ENCODE measurements around the gene NEFH. TPM values are rescaled to one million over a fixed set of nuclear protein-coding genes. Genes with fewer than 3 reads are reported as not detected.
"Not testable (repeated sequence)": the region's sequence is repeated elsewhere in the genome, so short reads cannot be mapped to it uniquely, and the experiment has no call there.

The NEFH gene
- total and polyA plus RNA-seq, 4 donors = 20.3 to 175 (median 141) TPM

GRCh38 chr22:29485448-29485847 is 5.4 kb downstream of the NEFH start:
- Histone ChIP-seq H3K27me3 (ENCODE audit: control insufficient read depth, insufficient read depth, low read length) (peaks cover 8% of the 10 kb centered on the region), H3K27ac (ENCODE audit: low read depth, low read length) (no peak overlapping the region), H3K4me1 (ENCODE audit: control insufficient read depth, insufficient read depth, low read length) (peaks cover 18% of the 10 kb centered on the region), H3K36me3 (ENCODE audit: control insufficient read depth, insufficient read depth, low read length) (peaks cover 52% of the 10 kb centered on the region), H3K9me3 (ENCODE audit: control insufficient read depth, insufficient read depth, low read length) (no peaks in the 10 kb centered on the region), H3K4me3 (ENCODE audit: low read depth, low read length) (no peak overlapping the region)
- WGBS (ENCODE audit: insufficient coverage) = 98% methylated on average over 8 of the region's 8 CpGs
- DNase-seq (ENCODE audit: low read depth in 4 of 6, low spot score in 6 of 6) = no peak

GRCh38 chr22:29487426-29487986 is 7.5 kb downstream of the NEFH start:
- H3K4me3 ChIP-seq (ENCODE audit: low read depth, low read length) = no peak overlapping the region
- peaks cover 47% of the 10 kb centered on the region for H3K36me3 ChIP-seq (ENCODE audit: control insufficient read depth, insufficient read depth, low read length)
- H3K4me1 ChIP-seq (ENCODE audit: control insufficient read depth, insufficient read depth, low read length) = peaks cover 1% of the 10 kb centered on the region
- no peaks in the 10 kb centered on the region for H3K27me3 ChIP-seq (ENCODE audit: control insufficient read depth, insufficient read depth, low read length)
- H3K9me3 ChIP-seq (ENCODE audit: control insufficient read depth, insufficient read depth, low read length) = no peaks in the 10 kb centered on the region
- H3K27ac ChIP-seq (ENCODE audit: low read depth, low read length) = no peak overlapping the region
- 100% methylated on average over 2 of the region's 6 CpGs for WGBS (ENCODE audit: insufficient coverage)
- DNase-seq (ENCODE audit: low read depth in 4 of 6, low spot score in 6 of 6) = no peak

GRCh38 chr22:29489127-29489780 is 9.2 kb downstream of the NEFH start:
- H3K27me3 ChIP-seq (ENCODE audit: control insufficient read depth, insufficient read depth, low read length); H3K27ac ChIP-seq (ENCODE audit: low read depth, low read length): not testable (repeated sequence)
- 90% methylated on average over 8 of the region's 8 CpGs for WGBS (ENCODE audit: insufficient coverage)

GRCh38 chr22:29491012-29491411 is 11.0 kb downstream of the NEFH start:
- Histone ChIP-seq H3K4me1 (ENCODE audit: control insufficient read depth, insufficient read depth, low read length) (no peaks in the 10 kb centered on the region), H3K4me3 (ENCODE audit: low read depth, low read length) (no peak overlapping the region), H3K27me3 (ENCODE audit: control insufficient read depth, insufficient read depth, low read length) (no peaks in the 10 kb centered on the region), H3K36me3 (ENCODE audit: control insufficient read depth, insufficient read depth, low read length) (peaks cover 23% of the 10 kb centered on the region), H3K27ac (ENCODE audit: low read depth, low read length) (no peak overlapping the region), H3K9me3 (ENCODE audit: control insufficient read depth, insufficient read depth, low read length) (peaks cover 3% of the 10 kb centered on the region)
- 84% methylated on average over 5 of the region's 6 CpGs for WGBS (ENCODE audit: insufficient coverage)
- no peak for DNase-seq (ENCODE audit: low read depth in 4 of 6, low spot score in 6 of 6)

More at GRCh38 chr22:29489127-29489780, 9.2 kb downstream of the NEFH start:
- H3K4me3 ChIP-seq (ENCODE audit: low read depth, low read length); DNase-seq (ENCODE audit: low read depth in 4 of 6, low spot score in 6 of 6); H3K4me1 ChIP-seq (ENCODE audit: control insufficient read depth, insufficient read depth, low read length); H3K9me3 ChIP-seq (ENCODE audit: control insufficient read depth, insufficient read depth, low read length): not testable (repeated sequence)
- H3K36me3 ChIP-seq (ENCODE audit: control insufficient read depth, insufficient read depth, low read length) = peaks cover 39% of the 10 kb centered on the region

- Histone ChIP-seq H3K9me3 (ENCODE audit: control insufficient read depth, insufficient read depth, low read length) (peaks cover 3% of the 10 kb centered on the region), H3K27me3 (ENCODE audit: control insufficient read depth, insufficient read depth, low read length) (no peaks in the 10 kb centered on the region), H3K27ac (ENCODE audit: low read depth, low read length) (no peak overlapping the region), H3K4me1 (ENCODE audit: control insufficient read depth, insufficient read depth, low read length) (no peaks in the 10 kb centered on the region), H3K4me3 (ENCODE audit: low read depth, low read length) (no peak overlapping the region), H3K36me3 (ENCODE audit: control insufficient read depth, insufficient read depth, low read length) (peaks cover 10% of the 10 kb centered on the region)
- DNase-seq (ENCODE audit: low read depth in 4 of 6, low spot score in 6 of 6) = no peak
- WGBS (ENCODE audit: insufficient coverage) = no CpG with 5 or more reads among the region's 1 CpG
Measured at GRCh38 chr22:29493636-29494035, 13.6 kb downstream of the NEFH start.

- Histone ChIP-seq H3K27ac (ENCODE audit: low read depth, low read length) (no peak overlapping the region), H3K27me3 (ENCODE audit: control insufficient read depth, insufficient read depth, low read length) (no peaks in the 10 kb centered on the region), H3K4me3 (ENCODE audit: low read depth, low read length) (no peak overlapping the region), H3K36me3 (ENCODE audit: control insufficient read depth, insufficient read depth, low read length) (peaks cover 13% of the 10 kb centered on the region), H3K4me1 (ENCODE audit: control insufficient read depth, insufficient read depth, low read length) (peaks cover 13% of the 10 kb centered on the region), H3K9me3 (ENCODE audit: control insufficient read depth, insufficient read depth, low read length) (peaks cover 1% of the 10 kb centered on the region)
- WGBS (ENCODE audit: insufficient coverage) = 100% methylated on average over 1 of the region's 8 CpGs
- no peak for DNase-seq (ENCODE audit: low read depth in 4 of 6, low spot score in 6 of 6)
Measured at GRCh38 chr22:29499852-29500251, 19.8 kb downstream of the NEFH start.

GRCh38 chr22:29503811-29504372 is 23.9 kb downstream of the NEFH start:
- Histone ChIP-seq H3K36me3 (ENCODE audit: control insufficient read depth, insufficient read depth, low read length) (peaks cover 36% of the 10 kb centered on the region), H3K9me3 (ENCODE audit: control insufficient read depth, insufficient read depth, low read length) (no peaks in the 10 kb centered on the region), H3K4me1 (ENCODE audit: control insufficient read depth, insufficient read depth, low read length) (peaks cover 13% of the 10 kb centered on the region), H3K27ac (ENCODE audit: low read depth, low read length) (no peak overlapping the region), H3K27me3 (ENCODE audit: control insufficient read depth, insufficient read depth, low read length) (no peaks in the 10 kb centered on the region), H3K4me3 (ENCODE audit: low read depth, low read length) (no peak overlapping the region)
- peak in 4 of 6 donors; percentile 38 to 84 (median 67) for DNase-seq (ENCODE audit: low read depth in 4 of 6, low spot score in 6 of 6)
- 39% methylated on average over 3 of the region's 7 CpGs for WGBS (ENCODE audit: insufficient coverage)

GRCh38 chr22:29509298-29509697 is 29.3 kb downstream of the NEFH start:
- Histone ChIP-seq H3K4me3 (ENCODE audit: low read depth, low read length) (no peak overlapping the region), H3K4me1 (ENCODE audit: control insufficient read depth, insufficient read depth, low read length) (peaks cover 4% of the 10 kb centered on the region), H3K27me3 (ENCODE audit: control insufficient read depth, insufficient read depth, low read length) (no peaks in the 10 kb centered on the region), H3K9me3 (ENCODE audit: control insufficient read depth, insufficient read depth, low read length) (no peaks in the 10 kb centered on the region), H3K27ac (ENCODE audit: low read depth, low read length) (no peak overlapping the region), H3K36me3 (ENCODE audit: control insufficient read depth, insufficient read depth, low read length) (peaks cover 68% of the 10 kb centered on the region)
- DNase-seq (ENCODE audit: low read depth in 4 of 6, low spot score in 6 of 6) = no peak

- H3K27ac ChIP-seq (ENCODE audit: low read depth, low read length) = no peak overlapping the region
- peaks cover under 1% of the 10 kb centered on the region for H3K4me1 ChIP-seq (ENCODE audit: control insufficient read depth, insufficient read depth, low read length)
- peaks cover 70% of the 10 kb centered on the region for H3K36me3 ChIP-seq (ENCODE audit: control insufficient read depth, insufficient read depth, low read length)
- WGBS (ENCODE audit: insufficient coverage) = no CpG with 5 or more reads among the region's 1 CpG
- H3K9me3 ChIP-seq (ENCODE audit: control insufficient read depth, insufficient read depth, low read length) = no peaks in the 10 kb centered on the region
- DNase-seq (ENCODE audit: low read depth in 4 of 6, low spot score in 6 of 6) = no peak
- no peaks in the 10 kb centered on the region for H3K27me3 ChIP-seq (ENCODE audit: control insufficient read depth, insufficient read depth, low read length)
- H3K4me3 ChIP-seq (ENCODE audit: low read depth, low read length) = no peak overlapping the region
Measured at GRCh38 chr22:29509815-29510214, 29.8 kb downstream of the NEFH start.

- Histone ChIP-seq H3K4me3 (ENCODE audit: low read depth, low read length) (no peak overlapping the region), H3K36me3 (ENCODE audit: control insufficient read depth, insufficient read depth, low read length) (peaks cover 74% of the 10 kb centered on the region), H3K27ac (ENCODE audit: low read depth, low read length) (no peak overlapping the region), H3K4me1 (ENCODE audit: control insufficient read depth, insufficient read depth, low read length) (no peaks in the 10 kb centered on the region), H3K9me3 (ENCODE audit: control insufficient read depth, insufficient read depth, low read length) (no peaks in the 10 kb centered on the region), H3K27me3 (ENCODE audit: control insufficient read depth, insufficient read depth, low read length) (no peaks in the 10 kb centered on the region)
- WGBS (ENCODE audit: insufficient coverage) = 91% methylated on average over 1 of the region's 2 CpGs
- no peak for DNase-seq (ENCODE audit: low read depth in 4 of 6, low spot score in 6 of 6)
Measured at GRCh38 chr22:29510542-29510941, 30.5 kb downstream of the NEFH start.

Measured in spinal cord (tissue), 10 donors.